ENCODE results near the gene PNLDC1.

DNA sequence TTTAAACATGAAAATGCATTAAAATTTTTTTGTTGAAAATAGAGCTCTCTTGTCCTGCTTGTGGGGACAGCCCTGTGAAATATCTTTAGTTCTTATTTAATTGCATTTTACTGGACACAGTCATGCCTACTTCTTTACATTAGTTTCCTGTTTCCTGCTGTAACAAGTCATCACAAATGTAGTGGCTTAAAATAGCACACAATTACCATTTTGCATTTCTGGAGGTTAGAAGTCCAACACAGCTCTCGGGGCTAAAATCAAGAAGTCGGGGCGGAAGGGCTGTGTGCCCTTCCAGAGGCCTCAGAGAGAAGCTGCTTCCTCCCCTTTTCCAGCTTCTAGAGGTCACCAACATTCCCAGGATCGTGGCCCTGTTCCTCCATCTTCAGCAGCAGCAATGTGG, 29.4 kb downstream of the PNLDC1 start:
- TF ChIP-seq, protein P1, sequence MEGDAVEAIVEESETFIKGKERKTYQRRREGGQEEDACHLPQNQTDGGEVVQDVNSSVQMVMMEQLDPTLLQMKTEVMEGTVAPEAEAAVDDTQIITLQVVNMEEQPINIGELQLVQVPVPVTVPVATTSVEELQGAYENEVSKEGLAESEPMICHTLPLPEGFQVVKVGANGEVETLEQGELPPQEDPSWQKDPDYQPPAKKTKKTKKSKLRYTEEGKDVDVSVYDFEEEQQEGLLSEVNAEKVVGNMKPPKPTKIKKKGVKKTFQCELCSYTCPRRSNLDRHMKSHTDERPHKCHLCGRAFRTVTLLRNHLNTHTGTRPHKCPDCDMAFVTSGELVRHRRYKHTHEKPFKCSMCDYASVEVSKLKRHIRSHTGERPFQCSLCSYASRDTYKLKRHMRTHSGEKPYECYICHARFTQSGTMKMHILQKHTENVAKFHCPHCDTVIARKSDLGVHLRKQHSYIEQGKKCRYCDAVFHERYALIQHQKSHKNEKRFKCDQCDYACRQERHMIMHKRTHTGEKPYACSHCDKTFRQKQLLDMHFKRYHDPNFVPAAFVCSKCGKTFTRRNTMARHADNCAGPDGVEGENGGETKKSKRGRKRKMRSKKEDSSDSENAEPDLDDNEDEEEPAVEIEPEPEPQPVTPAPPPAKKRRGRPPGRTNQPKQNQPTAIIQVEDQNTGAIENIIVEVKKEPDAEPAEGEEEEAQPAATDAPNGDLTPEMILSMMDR (conservative IDR thresholded peaks at IDR 0.05; ENCODE audit: low read depth, low read length) = no peak
- no peak for TF ChIP-seq RCOR1 (IDR thresholded peaks at IDR 0.05; ENCODE audit: insufficient replicate concordance, low read length)
- TF ChIP-seq BHLHE40 (IDR thresholded peaks at IDR 0.05; ENCODE audit: low read depth, low read length) = no peak
